Kidney capillary endothelial cell (primary cell): ENCODE results near the gene HOXC12.

Experiments
- DNase-seq: peaks from one replicate; pipeline ENCODE4 v3.0.0-alpha.2; 2018; ENCODE audit warnings: low spot score

Gene HOXC12

DNA sequence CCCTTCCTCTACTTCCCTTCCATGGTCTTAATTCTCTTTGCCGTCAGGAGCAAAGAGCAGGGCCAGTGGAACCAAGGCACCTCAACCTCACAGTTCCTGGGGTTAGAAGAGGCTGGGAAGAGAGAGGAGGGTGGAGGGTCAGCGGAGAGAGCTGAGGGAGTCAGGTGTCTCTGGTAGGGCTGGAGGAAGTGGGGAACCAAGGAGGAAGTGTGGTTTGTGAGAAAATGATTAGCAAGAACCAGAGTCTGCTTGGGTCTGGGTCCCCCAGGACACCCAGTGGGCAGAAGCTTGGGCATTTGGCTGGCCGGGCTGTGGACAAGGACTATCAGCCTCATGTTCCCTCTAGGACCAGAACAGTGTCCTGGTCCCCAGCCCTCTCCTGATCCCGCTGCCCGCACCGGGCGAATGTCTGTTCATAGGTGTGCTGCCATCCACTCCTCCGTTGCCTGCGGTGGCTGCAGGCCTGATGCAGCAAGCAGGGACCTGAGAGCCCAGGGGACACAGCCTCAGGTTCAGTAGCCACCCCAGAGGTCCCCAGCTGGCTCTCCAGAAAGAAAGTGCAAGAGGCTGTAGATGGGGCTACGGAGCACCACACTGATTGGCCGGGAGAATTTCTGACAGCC, 2.3 kb downstream of the HOXC12 start:
- no peak for DNase-seq

DNA sequence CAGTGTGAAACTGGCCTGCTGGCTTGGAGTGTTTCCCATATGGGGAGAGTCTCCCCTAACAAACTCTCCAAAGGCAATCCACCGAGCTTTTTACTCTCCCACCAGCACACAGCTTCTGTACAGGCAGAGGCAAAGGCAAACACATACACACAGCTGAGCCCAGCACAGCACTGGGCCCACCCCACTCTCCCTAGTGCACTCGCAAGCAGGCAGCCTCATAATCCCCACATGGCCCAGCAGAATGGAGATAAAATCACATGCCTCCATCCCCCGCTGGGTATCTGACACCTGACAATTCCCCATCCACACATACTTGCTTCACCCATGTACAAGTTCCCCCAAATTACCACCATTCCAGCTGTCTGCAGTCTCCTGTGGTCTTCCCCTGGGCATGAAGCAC, 3.4 kb downstream of the HOXC12 start:
- DNase-seq, result no peak

DNA sequence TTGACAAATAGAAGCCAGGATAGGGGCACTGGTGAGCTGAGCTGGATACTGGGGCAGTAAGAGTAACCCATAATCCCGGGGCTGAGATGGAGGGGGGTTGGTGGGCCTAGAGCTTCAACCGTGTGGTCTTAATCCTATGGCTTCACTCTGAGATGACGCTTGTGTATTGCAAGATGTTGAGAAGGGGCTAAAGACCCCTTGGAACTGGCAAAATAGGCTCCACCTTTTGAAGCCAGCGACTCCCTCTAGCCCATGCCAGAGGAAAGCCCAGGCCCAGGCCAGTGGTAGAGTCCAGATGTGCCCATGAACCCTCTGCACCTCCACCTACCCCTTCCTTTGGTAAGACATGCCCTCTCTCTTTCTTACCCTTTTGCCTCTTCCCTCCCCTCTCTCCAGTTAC, 4.6 kb downstream of the HOXC12 start:
- no peak for DNase-seq

DNA sequence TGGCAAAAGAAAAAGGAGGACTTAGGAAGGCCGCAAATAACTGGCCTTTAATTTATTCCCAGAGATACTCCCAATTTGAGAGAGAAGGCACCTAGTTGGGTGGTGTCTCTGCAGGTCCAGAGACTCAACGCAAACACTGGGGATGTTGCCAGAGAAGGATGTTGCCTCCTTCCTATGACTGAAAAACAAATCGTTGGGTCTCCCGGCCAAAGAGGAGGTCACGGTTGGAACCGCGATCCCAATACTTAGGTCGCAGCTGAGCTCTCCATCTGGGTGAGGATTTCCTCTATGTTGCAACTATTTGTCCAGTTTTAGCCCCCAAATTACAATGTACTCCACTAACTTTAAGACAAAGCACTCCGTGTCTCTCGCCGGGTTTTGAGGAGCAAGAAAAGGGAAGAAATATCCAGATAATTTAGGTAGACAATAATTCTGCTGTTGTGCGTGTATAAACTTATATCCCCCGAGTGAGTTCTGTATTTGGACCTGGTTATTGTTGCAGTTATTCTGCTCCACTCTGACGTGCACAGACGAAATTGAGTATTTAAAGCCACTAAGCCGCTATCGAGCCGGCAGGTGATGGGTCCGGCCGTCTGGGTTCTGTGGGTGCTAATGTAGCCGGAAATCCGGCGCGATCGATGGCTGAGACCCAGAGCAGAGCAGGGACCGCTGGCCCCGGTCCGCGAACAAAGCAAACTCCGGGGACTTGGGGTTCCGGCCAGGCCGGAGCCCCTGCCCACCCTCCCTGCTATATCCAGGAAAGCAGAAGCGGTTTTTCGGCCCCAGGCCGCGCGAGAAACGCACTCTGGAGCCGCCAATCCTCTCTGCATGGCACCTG, 5.7 kb downstream of the HOXC12 start:
- no peak for DNase-seq

DNA sequence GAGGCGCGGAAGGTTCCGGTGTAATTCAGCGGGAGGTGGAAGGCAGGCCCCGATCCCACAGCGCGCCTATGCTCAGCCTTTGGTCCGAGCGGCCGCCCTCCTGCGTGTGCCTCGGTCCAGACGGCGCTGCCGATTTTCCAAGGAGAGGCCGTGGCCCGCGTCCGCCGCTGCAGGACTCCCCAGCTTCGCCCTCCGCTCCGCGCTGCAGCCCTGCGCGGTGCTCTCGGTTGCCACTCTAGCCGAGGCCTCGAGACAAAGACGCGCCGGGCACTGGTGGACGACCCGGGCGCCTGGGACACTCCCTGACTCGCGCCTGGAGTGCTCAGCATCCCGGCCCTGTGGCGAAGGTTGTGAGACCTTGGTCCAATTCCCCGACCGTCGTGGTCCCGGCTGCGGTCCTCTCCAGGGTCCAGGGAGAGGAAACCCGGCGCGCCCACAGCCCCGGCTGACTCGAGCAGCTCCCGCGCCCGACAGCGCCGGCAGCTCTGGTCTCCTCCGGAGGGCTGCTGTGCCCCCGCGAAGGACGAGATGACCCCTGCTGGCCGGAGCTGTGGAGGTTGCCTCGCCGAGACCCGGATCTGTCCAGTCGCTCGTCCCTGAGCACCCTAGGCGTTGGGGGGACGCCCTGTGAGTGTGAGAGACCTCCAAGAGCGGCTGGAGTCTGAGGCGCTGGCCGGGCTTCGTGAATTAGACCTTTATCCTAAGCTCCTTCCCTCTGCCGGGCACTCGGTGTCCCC, 6.5 kb downstream of the HOXC12 start:
- DNase-seq, result no peak

DNA sequence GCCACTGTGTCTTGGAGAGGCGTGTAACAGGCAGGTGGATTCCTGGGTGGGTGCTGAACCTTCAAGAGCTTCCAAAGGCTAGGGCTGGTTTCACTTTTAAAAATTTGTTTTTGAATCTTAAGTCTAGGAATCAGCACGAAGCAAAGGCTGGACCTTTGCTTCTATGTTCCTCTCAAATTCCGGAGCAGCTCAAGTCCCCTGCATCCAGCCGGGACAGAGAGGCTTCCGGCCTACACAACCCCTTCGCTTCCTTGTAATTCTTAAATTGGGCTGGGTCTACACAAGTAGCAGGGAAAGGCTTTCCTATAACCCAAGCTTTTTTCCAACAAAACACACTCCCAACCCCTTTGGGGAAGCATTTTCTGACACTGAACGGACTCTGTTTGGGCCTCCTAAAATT, 8.3 kb downstream of the HOXC12 start:
- no peak for DNase-seq

DNA sequence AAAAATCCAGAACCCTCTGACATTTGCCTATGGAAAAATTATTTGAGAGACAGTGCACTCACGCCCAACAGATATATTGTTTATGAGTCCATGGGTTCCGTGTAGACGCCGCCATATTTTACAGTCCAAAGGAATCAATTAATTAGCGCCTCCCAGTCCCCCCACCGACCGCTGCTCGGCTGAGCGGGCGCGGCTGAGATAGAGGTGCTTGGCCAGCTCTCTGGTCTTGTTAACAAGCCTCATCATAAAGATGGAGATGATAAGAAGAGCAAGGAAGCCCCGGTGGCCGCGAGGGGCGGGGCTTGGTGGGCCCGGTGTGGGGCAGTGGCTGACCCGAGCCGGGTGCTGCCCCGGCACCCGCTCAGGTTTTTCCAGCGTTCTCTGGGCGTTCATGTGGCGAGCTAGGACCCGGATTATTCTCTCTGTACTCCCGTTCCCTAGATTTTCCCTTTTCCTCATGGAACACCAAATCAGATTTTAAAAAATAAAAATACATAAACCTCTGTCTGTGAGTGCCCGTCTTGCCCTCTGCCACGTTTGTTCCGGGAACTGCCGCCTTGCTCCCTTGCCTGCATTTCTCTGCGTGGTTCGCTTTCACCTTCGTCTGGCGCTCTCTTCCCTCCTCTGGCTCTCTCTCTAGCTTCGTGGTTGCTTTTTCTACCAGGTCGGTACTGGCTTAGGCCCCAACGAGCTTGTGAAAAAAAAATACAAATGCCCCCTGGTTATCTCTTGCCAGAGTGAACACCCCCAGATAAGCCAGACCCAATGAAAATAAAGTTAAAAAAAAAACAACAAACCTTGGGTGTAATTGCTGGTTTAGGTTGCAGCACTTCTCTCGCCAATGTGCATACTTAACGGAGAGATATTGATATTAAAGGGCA, 9.0 kb downstream of the HOXC12 start:
- no peak for DNase-seq

DNA sequence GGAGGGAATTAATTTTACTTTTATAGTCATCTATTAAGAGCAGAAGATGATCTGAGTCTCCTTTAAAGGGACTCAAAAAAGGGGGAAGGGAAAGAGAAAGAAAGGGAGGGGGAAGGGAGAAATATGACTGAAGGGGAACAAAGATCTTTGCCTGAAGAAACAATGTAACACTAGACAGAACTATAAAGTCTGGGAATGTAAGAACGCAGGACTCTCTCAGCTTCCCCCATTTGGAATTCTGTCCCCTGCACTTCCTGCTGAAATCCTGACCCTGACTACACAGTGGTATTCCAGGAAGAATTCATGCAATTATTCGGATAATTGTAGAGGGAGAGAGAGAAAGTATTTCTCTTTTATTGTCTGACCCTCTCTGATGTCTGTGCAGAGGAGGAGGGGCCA, 9.6 kb downstream of the HOXC12 start:
- no peak for DNase-seq

DNA sequence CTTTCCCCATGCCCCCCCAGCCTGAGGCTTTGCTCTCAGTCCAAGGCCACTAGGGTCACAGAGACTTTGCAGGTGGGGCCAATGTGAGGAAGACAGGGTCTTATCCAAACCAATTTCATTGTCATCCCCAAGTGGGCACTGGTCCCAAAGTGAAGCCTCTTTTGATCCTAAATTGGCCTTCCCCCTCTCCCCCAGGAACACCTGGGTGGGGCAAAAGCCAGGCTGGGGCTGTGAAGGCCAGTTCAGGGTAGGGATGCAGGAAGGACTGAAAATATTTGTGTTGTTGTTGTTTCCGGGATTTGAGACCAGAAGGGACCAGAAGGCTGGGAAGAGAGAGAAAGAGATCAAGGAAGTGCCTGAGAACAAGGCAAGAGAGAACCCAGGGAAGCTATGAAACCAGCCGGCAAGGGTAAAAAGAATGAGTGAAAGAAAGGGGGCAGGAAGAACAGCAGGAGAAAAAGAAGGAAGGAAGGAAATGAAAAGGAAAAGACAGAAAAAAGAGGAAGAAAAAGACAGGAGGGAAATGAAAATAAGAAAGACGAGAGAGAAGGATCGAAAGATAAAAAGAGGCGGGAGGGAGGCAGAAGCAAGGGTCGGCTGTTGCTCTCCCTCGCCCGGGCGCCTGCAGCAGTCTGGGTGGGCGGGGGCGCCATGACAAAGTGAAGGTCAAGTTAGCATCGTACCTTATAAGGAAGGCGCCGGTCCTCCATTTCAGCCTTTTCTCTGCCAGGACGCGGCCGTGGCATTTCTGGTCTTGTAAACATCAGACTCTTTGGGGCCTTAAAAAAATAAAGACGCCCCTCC, 10.8 kb downstream of the HOXC12 start:
- no peak for DNase-seq

DNA sequence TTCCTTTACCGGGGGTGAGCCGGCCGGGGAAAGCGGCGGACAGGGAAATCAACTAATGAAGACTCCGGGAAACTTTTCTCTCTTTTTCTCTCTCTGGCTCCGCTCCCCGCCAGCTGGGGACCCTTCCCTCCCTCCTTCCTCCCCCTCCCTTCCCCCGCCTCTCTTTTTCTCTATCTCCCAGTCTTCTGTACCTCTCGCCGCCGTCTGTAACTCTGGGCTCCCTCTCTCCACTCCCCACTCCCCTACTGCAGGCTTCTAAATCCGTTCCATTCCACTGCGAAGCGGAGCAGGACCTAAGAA, 11.3 kb downstream of the HOXC12 start:
- no peak for DNase-seq

DNA sequence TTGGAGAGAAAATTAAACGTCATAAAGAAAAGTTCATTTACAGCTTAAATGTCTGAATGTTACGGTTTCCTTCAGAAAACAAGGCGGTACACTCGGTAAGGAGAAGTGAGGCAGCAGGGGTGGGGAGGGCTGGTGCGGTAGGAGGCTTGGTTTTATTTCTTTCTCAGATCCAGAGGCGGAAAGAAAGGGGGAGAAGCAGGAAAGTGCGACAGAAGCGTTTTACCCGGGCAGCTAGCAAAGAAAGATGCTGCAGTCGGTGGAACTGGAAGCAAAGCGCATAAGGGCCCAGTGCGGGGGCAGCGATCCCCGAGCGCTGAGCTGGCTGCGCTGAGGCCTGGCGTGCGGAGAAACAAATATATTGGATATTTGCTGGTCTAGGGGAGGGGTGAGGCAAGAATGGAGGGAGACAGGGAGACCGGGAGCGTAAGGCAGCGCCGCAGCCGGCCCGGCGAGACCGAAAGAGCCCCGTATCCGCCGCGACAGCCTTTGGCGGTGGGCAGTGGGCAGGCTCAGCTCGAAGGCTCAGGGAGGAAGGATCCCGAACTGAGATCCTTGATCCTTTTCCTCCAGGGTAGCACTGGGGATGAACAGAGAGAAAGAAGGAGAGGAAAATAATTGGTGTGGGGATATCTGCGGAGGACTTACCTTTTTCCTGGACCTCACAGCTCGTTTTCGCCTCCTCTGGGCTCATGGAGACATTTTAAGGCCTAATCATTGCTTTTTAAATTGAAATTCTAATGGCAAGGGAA, 11.9 kb downstream of the HOXC12 start:
- no peak for DNase-seq

DNA sequence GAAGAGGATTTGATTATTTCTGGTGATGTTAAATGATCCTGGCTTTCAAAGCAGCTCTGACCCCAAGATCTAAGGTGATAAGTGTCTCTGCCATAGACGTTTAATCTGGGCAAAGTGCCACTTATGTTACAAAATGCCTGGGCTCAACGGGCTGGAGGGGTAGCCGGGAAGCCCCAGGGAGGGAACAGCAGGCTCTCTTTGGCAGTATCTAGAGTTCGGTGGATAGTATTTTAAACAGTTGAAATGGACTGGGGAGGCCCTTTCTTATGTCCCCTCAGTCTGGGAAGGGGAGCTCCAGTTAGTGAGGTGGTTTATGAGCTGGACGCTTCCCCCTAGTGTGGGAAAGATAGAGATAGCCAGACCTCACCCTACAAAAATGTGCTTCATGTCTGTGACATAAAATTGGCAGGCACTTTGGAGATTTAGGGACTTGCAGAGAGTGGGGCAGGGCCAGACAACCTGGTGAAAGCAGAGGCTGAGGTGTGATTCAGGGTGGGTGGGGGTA, 12.8 kb downstream of the HOXC12 start:
- DNase-seq, result no peak

DNA sequence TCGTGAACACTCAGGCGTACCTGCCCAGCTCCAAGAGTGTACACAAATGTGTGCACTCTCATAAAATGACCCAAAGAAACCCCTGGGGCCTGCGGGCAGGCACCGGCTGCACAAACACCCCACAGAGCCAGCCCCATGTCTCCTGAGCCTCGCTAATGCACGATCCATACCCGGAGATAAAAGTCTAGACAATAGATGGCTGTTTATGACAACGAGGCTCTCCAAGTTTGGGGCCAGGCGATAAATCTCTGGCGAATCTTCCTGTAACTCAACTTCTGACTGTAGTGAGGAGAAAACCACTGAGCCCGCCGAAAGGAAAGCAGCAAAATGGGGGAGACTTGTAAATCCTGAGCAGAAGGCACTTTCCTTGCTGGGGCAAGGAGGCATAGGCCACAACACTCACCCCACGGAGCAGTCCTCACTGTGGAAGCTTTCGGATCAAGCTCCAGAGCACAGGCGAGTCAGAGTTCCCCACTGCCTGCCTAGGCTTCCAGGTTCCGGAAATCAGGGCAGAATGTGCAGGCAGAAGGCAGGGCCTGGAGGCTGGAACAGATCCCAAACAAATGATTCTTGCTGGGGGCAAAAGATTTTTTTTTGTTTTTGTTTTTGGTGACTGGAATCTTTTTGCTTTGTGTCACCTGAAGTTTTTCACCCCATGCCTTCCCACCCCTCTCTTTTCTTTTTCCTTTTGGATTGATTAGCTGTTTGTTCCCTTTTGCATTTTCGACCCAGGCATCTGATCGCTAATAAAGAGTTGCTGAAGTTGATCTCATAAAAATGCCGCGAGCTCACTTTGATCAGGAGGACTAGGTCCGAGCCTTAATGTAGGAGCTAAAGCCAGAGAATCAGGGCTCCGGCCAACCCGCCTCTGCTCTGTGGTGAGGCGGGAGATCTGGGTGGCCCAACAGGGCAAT, 13.8 kb downstream of the HOXC12 start:
- no peak for DNase-seq

DNA sequence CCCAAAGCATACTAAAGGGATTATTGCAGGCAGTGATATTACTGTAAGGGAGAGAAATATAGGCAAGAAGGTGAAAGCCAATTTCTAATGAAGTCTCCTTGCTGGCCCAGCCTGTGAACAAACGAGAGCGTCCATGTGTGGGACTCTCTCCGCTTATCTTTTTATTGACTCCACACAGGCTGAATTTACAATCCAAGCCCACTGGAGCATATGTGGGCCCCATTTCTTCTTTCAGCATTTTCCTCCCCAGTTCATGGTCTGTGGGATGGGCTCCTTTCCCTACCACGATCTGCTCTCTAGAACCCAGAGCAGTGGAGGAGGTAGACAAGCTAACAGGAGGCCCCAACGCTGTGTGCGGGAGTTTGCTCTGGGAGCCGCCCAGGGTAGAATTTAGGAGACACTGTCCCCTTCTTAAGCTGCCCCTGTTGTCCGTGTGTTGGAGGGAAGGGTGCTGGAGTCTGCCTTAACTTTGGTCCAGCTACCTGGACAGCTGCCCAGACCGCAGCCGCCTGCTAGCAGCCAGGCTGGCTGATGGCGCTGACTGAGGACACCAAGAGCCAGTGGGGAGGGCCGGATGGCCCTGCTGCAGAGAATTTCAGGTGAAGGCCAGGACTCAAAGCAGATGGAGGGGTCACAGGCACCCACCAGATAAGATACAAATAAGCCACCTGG, 15.0 kb downstream of the HOXC12 start:
- no peak for DNase-seq

DNA sequence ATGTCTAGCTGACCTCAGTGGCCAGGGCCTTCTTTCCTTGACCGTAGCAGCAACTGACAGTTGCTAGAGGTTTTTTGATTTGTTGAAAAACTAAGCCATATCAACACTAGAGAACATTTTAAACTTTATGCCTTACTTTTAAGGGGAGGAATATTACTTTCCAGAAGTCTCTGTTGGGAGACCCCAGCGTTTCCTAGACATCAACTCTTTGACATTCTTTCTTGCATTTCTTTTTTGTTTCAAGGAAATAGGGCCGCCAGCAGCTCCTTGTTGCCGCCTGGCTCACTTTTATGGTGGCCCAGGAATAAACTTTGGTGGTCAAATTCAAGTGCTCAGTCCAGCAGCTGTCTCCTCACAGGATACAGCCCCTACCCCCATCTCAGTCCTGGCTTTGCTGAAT, 15.7 kb downstream of the HOXC12 start:
- no peak for DNase-seq

DNA sequence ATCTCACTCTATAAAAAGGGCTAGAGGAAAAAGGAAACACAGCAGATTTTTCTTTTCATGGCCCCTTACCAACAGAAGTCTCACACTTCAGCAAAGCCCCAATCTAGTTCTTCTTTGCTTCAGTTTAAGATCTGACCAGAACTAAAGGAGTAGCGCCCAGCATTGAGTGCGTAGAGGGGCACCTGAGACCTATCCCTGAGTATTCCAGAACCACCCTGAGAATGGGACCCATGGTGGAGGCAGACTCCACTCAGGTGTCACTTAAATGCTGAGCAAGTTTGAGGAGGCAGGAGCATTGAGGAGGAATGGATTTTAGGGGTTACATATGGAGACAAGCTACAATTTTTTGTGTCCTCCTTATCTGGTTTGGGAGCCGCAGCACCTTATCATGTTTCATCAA, 16.4 kb downstream of the HOXC12 start:
- DNase-seq, result no peak

DNA sequence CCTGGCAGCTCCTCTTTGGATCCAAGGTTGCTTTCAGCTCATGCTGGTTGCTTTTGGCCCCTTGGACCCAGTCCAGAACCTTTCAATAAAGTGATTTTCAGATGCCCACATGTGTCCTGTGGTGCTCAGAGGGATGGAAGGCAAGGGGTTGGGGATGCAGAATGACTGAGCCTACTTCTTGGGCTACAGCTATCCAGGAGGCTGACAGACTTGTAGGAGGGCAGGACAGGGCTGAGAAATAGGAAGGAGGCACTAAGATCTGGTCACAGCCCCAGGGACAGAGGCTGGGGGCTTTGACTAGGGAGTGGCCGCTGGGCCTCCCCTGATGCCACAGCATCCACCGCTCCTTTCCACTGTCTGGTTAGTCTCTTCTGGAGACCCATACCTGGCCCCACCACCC, 17.0 kb downstream of the HOXC12 start:
- DNase-seq, result no peak

DNA sequence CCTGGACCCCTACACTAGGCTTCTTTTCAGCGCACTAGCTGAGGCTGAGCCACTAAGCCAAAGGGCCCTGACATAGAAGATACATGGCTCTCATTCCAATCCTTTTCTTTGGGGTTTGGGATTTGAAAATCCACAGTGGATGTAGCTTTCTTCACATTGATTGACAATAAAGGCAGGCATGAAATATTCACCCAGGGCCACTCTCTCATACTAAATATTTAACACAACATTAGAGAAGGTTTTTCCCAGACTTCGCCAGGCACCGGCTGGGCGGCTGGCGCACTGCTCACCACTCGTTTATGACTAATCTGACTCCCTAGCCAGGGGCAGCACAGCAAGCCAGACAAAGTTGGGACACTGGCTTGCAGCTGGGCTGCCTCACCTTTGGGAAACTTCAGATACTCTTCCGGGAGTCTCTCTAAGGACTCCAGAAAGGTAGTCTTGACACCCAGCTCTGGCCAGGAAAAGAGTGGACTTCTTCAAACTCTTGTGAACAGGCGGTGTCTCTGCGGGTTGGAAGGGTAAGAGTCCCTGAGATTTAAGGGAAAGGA, 17.5 kb downstream of the HOXC12 start:
- DNase-seq, result no peak
